Measurements from ENCODE around the gene HOXD13. TPM values are rescaled to one million over a fixed set of nuclear protein-coding genes. Genes with fewer than 3 reads are reported as not detected.

Gene HOXD13
- under 1 TPM in 1 of 4 donors, not detected in 3; 0.32 TPM for total RNA-seq

DNA sequence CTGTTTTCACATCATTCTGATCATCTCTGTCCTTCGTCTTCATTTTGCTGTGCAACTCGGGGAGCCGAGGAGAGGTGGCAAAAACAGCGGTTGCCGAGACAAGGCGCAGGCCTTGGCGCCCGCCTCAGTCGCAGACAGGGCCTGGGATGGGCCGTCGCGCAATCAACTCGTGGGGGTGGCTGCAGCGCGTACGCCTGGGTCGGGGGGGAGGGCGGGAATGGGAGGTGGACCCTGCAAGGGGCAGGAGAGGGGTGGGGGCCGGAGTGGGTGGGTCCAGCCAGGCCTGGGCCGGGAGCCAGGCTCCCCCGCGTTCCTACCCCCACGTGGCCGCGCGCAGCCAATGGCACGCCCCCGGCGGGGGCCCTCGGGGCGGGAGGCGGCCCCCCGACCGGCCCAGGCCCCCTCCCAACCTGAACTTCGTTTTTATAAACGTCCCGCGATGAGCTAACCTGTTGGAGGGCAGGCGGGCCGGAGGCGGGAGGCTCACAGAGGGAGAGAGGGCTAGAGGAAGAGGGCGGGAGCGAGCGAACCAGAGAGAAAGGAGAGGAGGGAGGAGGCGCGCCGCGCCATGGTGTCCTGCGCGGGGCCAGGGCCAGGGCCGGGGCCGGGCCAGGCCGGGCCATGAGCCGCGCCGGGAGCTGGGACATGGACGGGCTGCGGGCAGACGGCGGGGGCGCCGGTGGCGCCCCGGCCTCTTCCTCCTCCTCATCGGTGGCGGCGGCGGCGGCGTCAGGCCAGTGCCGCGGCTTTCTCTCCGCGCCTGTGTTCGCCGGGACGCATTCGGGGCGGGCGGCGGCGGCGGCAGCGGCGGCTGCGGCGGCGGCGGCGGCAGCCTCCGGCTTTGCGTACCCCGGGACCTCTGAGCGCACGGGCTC is at the start of gene HOXD13:
TSS of gene HOXD13 (plus strand) at position 452 of the 875 bp plus-strand sequence. CDS start at position 622, 170 bp downstream.
- H3K27me3 ChIP-seq: peaks cover 100% of the 10 kb centered on the region
- intact Hi-C loops (cut with DNase I; ENCODE audit: low total_unique reads) (no loop called here), in situ Hi-C loops (cut with MboI; ENCODE audit: low pct_ligation_motif_present in 1 of 4, low pct_unique_long_range_greater_than_20kb in 1 of 4, low sequenced_read_pairs in 3 of 4) (loop anchor here in 3 of 4 donors (10.0 to 25.0 kb wide), 4 partner anchors 405 to 730 kb away; no protein-coding TSS in a partner anchor)
- no peaks in the 10 kb centered on the region for H3K9me3 ChIP-seq
- H3K4me1 ChIP-seq: peaks cover 8 to 40% (median 28%) of the 10 kb centered on the region in 4 donors
- TF ChIP-seq POLR2A (IDR thresholded peaks at IDR 0.05) (no peak), EP300 (IDR thresholded peaks at IDR 0.05; ENCODE audit: low read depth) (no peak), POLR2AphosphoS5 (IDR thresholded peaks at IDR 0.05) (no peak)
- TF ChIP-seq, protein P1, sequence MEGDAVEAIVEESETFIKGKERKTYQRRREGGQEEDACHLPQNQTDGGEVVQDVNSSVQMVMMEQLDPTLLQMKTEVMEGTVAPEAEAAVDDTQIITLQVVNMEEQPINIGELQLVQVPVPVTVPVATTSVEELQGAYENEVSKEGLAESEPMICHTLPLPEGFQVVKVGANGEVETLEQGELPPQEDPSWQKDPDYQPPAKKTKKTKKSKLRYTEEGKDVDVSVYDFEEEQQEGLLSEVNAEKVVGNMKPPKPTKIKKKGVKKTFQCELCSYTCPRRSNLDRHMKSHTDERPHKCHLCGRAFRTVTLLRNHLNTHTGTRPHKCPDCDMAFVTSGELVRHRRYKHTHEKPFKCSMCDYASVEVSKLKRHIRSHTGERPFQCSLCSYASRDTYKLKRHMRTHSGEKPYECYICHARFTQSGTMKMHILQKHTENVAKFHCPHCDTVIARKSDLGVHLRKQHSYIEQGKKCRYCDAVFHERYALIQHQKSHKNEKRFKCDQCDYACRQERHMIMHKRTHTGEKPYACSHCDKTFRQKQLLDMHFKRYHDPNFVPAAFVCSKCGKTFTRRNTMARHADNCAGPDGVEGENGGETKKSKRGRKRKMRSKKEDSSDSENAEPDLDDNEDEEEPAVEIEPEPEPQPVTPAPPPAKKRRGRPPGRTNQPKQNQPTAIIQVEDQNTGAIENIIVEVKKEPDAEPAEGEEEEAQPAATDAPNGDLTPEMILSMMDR (IDR thresholded peaks at IDR 0.05): no peak
- H3K4me3 ChIP-seq: peak within 1 kb of the TSS in 3 of 4 donors; percentile 9 to 52 (median 38)
- H3K27ac ChIP-seq: no peak within 1 kb of the TSS
- H3K36me3 ChIP-seq: no peaks in the 10 kb centered on the region
- 13% methylated on average over 72 of the region's 95 CpGs; no CpG with 5 or more reads in 1 of the 2 donors for WGBS, 2 donors (ENCODE audit: low coverage in 1 of 2)
- DNase-seq: no peak

DNA sequence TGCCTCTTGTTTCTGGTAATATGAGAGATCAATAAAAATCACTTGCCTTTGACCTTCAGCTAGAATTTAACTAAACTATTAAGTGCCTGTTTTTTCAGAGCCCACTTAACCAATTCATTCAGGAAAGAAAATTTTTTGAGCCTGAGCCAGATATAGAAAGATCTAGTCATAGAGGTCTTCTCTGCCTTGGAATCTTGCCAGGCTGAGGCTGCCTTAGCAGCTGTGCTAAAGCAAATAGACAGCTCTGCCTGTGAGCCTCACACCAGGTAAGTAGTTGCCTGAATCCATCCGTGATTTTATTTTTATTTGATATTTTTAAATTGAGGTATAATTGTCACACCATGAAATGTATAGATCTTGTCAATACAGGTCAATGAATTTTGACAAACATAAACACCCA is 36.1 kb upstream of the HOXD13 start:
- no peaks in the 10 kb centered on the region for H3K36me3 ChIP-seq
- H3K27me3 ChIP-seq: peaks cover 41% of the 10 kb centered on the region
- in situ Hi-C loops (cut with MboI; ENCODE audit: low pct_ligation_motif_present in 1 of 4, low pct_unique_long_range_greater_than_20kb in 1 of 4, low sequenced_read_pairs in 3 of 4) (no loop called here), intact Hi-C loops (cut with DNase I; ENCODE audit: low total_unique reads) (no loop called here)
- DNase-seq: no peak
- TF ChIP-seq POLR2AphosphoS5 (IDR thresholded peaks at IDR 0.05) (no peak), EP300 (IDR thresholded peaks at IDR 0.05; ENCODE audit: low read depth) (no peak), POLR2A (IDR thresholded peaks at IDR 0.05) (no peak)
- TF ChIP-seq, protein P1 (IDR thresholded peaks at IDR 0.05): no peak
- no peaks in the 10 kb centered on the region for H3K4me1 ChIP-seq
- H3K4me3 ChIP-seq: no peak overlapping the region
- H3K27ac ChIP-seq: no peak overlapping the region
- no peaks in the 10 kb centered on the region for H3K9me3 ChIP-seq
- 8 to 38% methylated on average over 1 of the region's 1 CpG for WGBS, 2 donors (ENCODE audit: low coverage in 1 of 2)

DNA sequence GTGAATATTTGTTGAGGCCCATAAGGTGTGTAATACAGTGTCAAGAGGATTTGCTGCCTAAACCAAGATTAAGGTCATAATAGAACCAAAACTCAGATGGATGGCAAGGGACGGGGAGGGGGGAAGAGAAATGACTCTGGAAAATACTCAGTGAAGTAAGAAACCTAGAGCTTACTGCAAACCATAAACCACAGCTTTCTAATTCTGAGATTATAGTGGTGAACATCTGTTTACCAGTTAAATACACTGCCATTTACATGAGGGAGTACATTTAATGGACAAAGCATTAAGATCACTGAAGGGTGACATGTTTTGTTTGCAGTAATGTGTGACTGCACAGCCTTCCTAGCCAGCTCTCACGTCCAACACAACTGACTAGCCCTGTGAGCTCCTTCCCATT is 28.6 kb upstream of the HOXD13 start:
- in situ Hi-C loops (cut with MboI; ENCODE audit: low pct_ligation_motif_present in 1 of 4, low pct_unique_long_range_greater_than_20kb in 1 of 4, low sequenced_read_pairs in 3 of 4): no loop called here

More for the DNA sequence above, 28.6 kb upstream of the HOXD13 start:
- Histone ChIP-seq H3K27me3 (peaks cover 93% of the 10 kb centered on the region), H3K36me3 (no peaks in the 10 kb centered on the region), H3K27ac (no peak overlapping the region), H3K4me1 (peaks cover 11 to 20% (median 18%) of the 10 kb centered on the region in 4 donors), H3K4me3 (no peak overlapping the region), H3K9me3 (no peaks in the 10 kb centered on the region)
- intact Hi-C loops (cut with DNase I; ENCODE audit: low total_unique reads): no loop called here
- TF ChIP-seq POLR2A (IDR thresholded peaks at IDR 0.05) (no peak), EP300 (IDR thresholded peaks at IDR 0.05; ENCODE audit: low read depth) (no peak), POLR2AphosphoS5 (IDR thresholded peaks at IDR 0.05) (no peak)
- TF ChIP-seq, protein P1 (IDR thresholded peaks at IDR 0.05): no peak
- DNase-seq: no peak
- 45 to 46% methylated on average over 2 of the region's 2 CpGs for WGBS, 2 donors (ENCODE audit: low coverage in 1 of 2)
